Left ventricle myocardium inferior (tissue), 1 donor: ENCODE data around the gene UBR4. TPM values are rescaled to one million over a fixed set of nuclear protein-coding genes. Genes with fewer than 3 reads are reported as not detected.

ENCODE experiments used
- DNase-seq: peaks from one replicate; pipeline ENCODE4 v3.0.0-alpha.2; 2020
- H3K27ac ChIP-seq: fragments of 200-600 bp; replicated peaks from 2 replicates; pipeline ENCODE4 v1.8.0; 2021
- H3K27me3 ChIP-seq: fragments of 200-600 bp; 2 replicates; pipeline ENCODE4 v1.8.0; 2021; ENCODE audit warnings: low read depth
- H3K36me3 ChIP-seq: fragments of 200-600 bp; 2 replicates; pipeline ENCODE4 v1.8.0; 2021
- H3K4me1 ChIP-seq: fragments of 200-600 bp; 2 replicates; pipeline ENCODE4 v1.8.0; 2021
- H3K4me3 ChIP-seq: fragments of 200-600 bp; 2 replicates; pipeline ENCODE4 v1.8.0; 2021; ENCODE audit warnings: mild to moderate bottlenecking, moderate library complexity
- H3K9me3 ChIP-seq: fragments of 200-600 bp; replicated peaks from 2 replicates; pipeline ENCODE4 v1.8.0; 2021
- CTCF ChIP-seq: fragments of 200-600 bp; IDR thresholded peaks from 2 replicates; pipeline ENCODE4 v1.8.0; 2021; ENCODE audit warnings: antibody characterized with exemption, mild to moderate bottlenecking, borderline replicate concordance
- intact Hi-C: fragments of 100-400 bp; cut with micrococcal nuclease; formaldehyde crosslinking; loops from one replicate; pipeline ENCODE4 v1.11.0; 2022
- total RNA-seq: library from RNA; stranded (reverse); fragmentation: NEBNext Ultra II Directional; extraction: Animal tissue kit (Norgen Biotek cat#: 25700); gene quantifications from one replicate; pipeline ENCODE4 v1.2.1, GENCODE V29; 2021
- donor health status: DM: no; HTN: yes; CAD: no; lungs with severe emphysema.

Gene UBR4
- total RNA-seq, 1 donor from 2014 or later = 54.3 TPM

GRCh38 chr1:19088717-19089442, 121.2 kb downstream of the UBR4 start:
- Histone ChIP-seq H3K4me3 (no peak overlapping the region), H3K4me1 (peaks cover 29% of the 10 kb centered on the region), H3K36me3 (peaks cover 93% of the 10 kb centered on the region), H3K27ac (no peak overlapping the region), H3K27me3 (no peaks in the 10 kb centered on the region), H3K9me3 (no peaks in the 10 kb centered on the region)
- TF ChIP-seq CTCF = no peak
- no peak for DNase-seq
- intact Hi-C loops = no loop called here

- DNase-seq = no peak
- H3K4me1 ChIP-seq = peaks cover 34% of the 10 kb centered on the region
- H3K27me3 ChIP-seq = no peaks in the 10 kb centered on the region
- intact Hi-C loops = no loop called here
- H3K27ac ChIP-seq = no peak overlapping the region
- no peak overlapping the region for H3K4me3 ChIP-seq
- H3K36me3 ChIP-seq = peaks cover 93% of the 10 kb centered on the region
- TF ChIP-seq CTCF = no peak
- H3K9me3 ChIP-seq = no peaks in the 10 kb centered on the region
Observed at GRCh38 chr1:19087737-19088594, 122.1 kb downstream of the UBR4 start.

GRCh38 chr1:19087017-19087736, 122.9 kb downstream of the UBR4 start:
- no peak overlapping the region for H3K4me3 ChIP-seq
- H3K4me1 ChIP-seq = peaks cover 41% of the 10 kb centered on the region
- no peak for TF ChIP-seq CTCF
- no peak for DNase-seq
- H3K27ac ChIP-seq = peak overlapping the region; percentile 65
- peaks cover 93% of the 10 kb centered on the region for H3K36me3 ChIP-seq
- intact Hi-C loops = no loop called here
- no peaks in the 10 kb centered on the region for H3K27me3 ChIP-seq
- H3K9me3 ChIP-seq = no peaks in the 10 kb centered on the region

GRCh38 chr1:19086176-19086875, 123.7 kb downstream of the UBR4 start:
- H3K27me3 ChIP-seq = no peaks in the 10 kb centered on the region
- peak; percentile 16 for TF ChIP-seq CTCF
- H3K9me3 ChIP-seq = no peaks in the 10 kb centered on the region
- DNase-seq = peak; percentile 41
- H3K36me3 ChIP-seq = peaks cover 92% of the 10 kb centered on the region
- peak overlapping the region; percentile 65 for H3K27ac ChIP-seq
- intact Hi-C loops = no loop called here
- H3K4me1 ChIP-seq = peaks cover 33% of the 10 kb centered on the region
- H3K4me3 ChIP-seq = no peak overlapping the region

- Histone ChIP-seq H3K9me3 (no peaks in the 10 kb centered on the region), H3K4me1 (peaks cover 38% of the 10 kb centered on the region), H3K4me3 (no peak overlapping the region), H3K27ac (peak overlapping the region; percentile 75), H3K27me3 (no peaks in the 10 kb centered on the region), H3K36me3 (peaks cover 97% of the 10 kb centered on the region)
- TF ChIP-seq CTCF = no peak
- DNase-seq = no peak
- intact Hi-C loops = no loop called here
Observed at GRCh38 chr1:19084206-19084738, 125.8 kb downstream of the UBR4 start.
